HAP-1 (cell line): Measurements from ENCODE around the gene RAPGEFL1.
"Not testable (repeated sequence)": the region's sequence is repeated elsewhere in the genome, so short reads cannot be mapped to it uniquely, and the experiment has no call there.

Source experiments
- DNase-seq, 2 experiments: peaks; one replicate each; pipeline ENCODE4 v3.0.0-alpha.2; 2016 to 2020; ENCODE audit warnings: low spot score in 2 of 2
- H3K27me3 ChIP-seq: fragments of 250-450 bp; sonication (Bioruptor Pico); 2 replicates; pipeline ENCODE4 v1.5.1; 2020; ENCODE audit warnings: low read depth, mild to moderate bottlenecking, moderate library complexity
- H3K36me3 ChIP-seq: fragments of 250-450 bp; sonication (Bioruptor Pico); replicated peaks from 2 replicates; pipeline ENCODE4 v1.5.1; 2020; ENCODE audit warnings: mild to moderate bottlenecking
- H3K4me1 ChIP-seq: fragments of 250-450 bp; sonication (Bioruptor Pico); 2 replicates; pipeline ENCODE4 v1.5.1; 2020; ENCODE audit warnings: mild to moderate bottlenecking
- H3K4me3 ChIP-seq: fragments of 250-450 bp; sonication (Bioruptor Pico); 2 replicates; pipeline ENCODE4 v1.5.1; 2020; ENCODE audit warnings: mild to moderate bottlenecking, moderate library complexity
- H3K9me3 ChIP-seq: fragments of 250-450 bp; sonication (Bioruptor Pico); 2 replicates; pipeline ENCODE4 v1.5.1; 2020; ENCODE audit warnings: mild to moderate bottlenecking, moderate library complexity
- in situ Hi-C: fragments of 300-500 bp; cut with MboI; formaldehyde crosslinking; loops from 3 replicates; pipeline ENCODE4 v1.14.3; 2020; ENCODE audit warnings: low sequenced_read_pairs, inconsistent platforms, mixed read lengths

Gene RAPGEFL1

DNA sequence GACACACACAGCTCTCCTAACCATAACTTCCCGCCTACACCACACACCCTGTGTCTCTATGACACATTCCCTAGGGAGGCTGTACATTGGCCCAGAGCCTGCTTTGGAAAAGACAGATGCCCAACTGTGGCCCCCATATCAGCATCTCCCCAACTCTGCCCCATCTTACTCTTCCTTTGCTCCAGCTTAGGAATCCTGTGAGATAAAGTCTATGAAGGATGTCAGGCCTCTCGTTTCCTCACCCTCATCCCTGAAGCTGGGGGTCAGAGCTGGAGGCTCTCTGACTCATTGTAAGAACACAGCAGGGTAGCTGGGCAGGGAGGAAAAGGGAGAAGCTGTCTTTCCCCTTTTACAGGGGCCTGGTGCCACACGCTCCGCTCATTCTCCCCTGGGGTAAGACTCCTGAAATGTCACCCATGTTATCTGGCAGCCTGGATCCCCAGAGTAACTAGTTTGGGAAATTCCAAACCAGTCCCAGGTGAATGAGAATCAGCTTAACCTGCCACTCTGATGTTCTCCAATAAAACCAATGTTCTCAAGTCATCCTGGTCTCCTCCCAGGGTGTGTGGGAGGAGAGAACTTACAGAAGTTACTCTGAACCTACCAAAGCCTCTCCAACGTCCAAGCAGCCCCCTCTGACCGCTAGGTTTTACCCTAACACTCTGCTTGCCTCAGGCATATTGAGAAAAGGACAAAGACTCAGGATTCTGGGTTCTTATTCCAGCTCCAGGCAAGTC lies 2.8 kb downstream of the RAPGEFL1 start:
- peaks cover 17% of the 10 kb centered on the region for H3K36me3 ChIP-seq
- in situ Hi-C loops = no loop called here
- DNase-seq = no peak
- H3K27me3 ChIP-seq = no peaks in the 10 kb centered on the region
- H3K4me1 ChIP-seq = no peaks in the 10 kb centered on the region
- no peaks in the 10 kb centered on the region for H3K9me3 ChIP-seq
- no peak overlapping the region for H3K4me3 ChIP-seq

DNA sequence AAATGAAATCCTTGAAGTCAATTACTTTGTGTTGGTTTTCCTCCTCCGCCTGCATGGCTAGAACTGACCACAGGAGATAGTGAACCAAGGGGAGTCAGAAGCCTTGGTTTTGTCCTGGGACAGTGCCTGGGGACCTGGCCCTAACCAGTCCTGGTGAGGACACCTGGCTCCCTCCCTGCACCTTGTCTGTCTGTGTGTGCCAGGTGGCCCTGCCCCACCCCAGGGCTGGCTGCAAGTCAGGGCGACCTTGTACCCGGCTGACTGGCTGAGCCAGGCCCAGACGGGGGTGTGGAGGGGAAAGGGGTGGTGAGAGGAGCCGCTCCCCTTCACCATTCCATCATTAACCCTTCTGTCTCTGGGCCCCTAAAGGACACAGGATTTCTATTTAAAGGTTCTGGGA lies 3.4 kb downstream of the RAPGEFL1 start:
- Histone ChIP-seq H3K36me3 (peaks cover 15% of the 10 kb centered on the region), H3K27me3 (no peaks in the 10 kb centered on the region), H3K4me3 (no peak overlapping the region), H3K9me3 (no peaks in the 10 kb centered on the region), H3K4me1 (no peaks in the 10 kb centered on the region)
- no peak for DNase-seq
- in situ Hi-C loops = no loop called here

- peaks cover 13% of the 10 kb centered on the region for H3K36me3 ChIP-seq
- no peak overlapping the region for H3K4me3 ChIP-seq
- DNase-seq = no peak
- H3K9me3 ChIP-seq = no peaks in the 10 kb centered on the region
- in situ Hi-C loops = no loop called here
- H3K27me3 ChIP-seq = no peaks in the 10 kb centered on the region
- no peaks in the 10 kb centered on the region for H3K4me1 ChIP-seq
Observed at GRCh38 chr17:40181205-40181604, 3.9 kb downstream of the RAPGEFL1 start.

DNA sequence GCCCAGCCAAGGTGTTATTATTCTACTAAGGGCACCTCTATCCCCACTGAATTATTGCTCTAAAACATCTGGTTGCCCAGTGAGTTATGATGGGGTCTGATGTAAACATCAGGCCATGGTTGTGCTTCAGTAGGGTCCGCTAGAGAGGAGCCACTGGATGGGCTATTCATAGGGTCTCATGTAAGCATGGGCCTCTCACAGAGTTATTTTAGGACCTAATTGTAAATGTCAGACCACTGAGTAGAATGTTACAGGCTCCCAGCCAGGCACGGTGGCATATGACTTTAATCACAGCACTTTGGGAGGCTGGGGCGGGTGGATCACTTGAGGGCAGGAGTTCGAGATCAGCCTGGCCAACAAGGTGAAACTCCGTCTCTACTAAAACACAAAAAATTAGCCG lies 5.3 kb downstream of the RAPGEFL1 start:
- in situ Hi-C loops = no loop called here
- H3K9me3 ChIP-seq = no peaks in the 10 kb centered on the region
- H3K4me1 ChIP-seq = no peaks in the 10 kb centered on the region
- no peak overlapping the region for H3K4me3 ChIP-seq
- DNase-seq = no peak
- H3K36me3 ChIP-seq = peaks cover 9% of the 10 kb centered on the region; the same call in 1 of the 2 replicates
- no peaks in the 10 kb centered on the region for H3K27me3 ChIP-seq

DNA sequence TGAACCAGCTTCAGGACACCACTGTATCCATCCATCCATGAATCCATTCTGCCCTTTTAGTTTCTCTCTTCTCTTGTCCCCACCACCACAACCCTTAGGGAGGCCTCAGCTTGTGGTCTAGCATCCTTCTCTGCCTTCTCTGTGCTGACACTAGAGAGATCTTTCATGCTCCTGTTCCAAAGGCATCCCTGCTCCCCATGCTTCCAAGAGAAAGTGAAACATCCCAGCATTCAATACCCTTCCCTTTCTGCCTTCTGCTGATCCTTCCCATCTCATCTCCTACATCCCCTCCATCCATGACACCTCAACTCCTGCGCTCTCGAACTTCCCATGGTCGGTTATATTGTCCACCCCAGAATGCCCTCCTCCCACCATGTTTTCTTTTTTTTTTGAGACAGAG lies 10.0 kb downstream of the RAPGEFL1 start:
- no peaks in the 10 kb centered on the region for H3K9me3 ChIP-seq
- no peaks in the 10 kb centered on the region for H3K36me3 ChIP-seq
- in situ Hi-C loops = no loop called here
- H3K4me1 ChIP-seq = no peaks in the 10 kb centered on the region
- DNase-seq = no peak
- no peak overlapping the region for H3K4me3 ChIP-seq
- no peaks in the 10 kb centered on the region for H3K27me3 ChIP-seq

GRCh38 chr17:40188694-40189093 lies 11.4 kb downstream of the RAPGEFL1 start:
- in situ Hi-C loops = no loop called here
- Histone ChIP-seq H3K4me1 (no peaks in the 10 kb centered on the region), H3K4me3 (no peak overlapping the region), H3K36me3 (no peaks in the 10 kb centered on the region; the same call in 1 of the 2 replicates), H3K9me3 (no peaks in the 10 kb centered on the region), H3K27me3 (no peaks in the 10 kb centered on the region)
- DNase-seq = no peak

DNA sequence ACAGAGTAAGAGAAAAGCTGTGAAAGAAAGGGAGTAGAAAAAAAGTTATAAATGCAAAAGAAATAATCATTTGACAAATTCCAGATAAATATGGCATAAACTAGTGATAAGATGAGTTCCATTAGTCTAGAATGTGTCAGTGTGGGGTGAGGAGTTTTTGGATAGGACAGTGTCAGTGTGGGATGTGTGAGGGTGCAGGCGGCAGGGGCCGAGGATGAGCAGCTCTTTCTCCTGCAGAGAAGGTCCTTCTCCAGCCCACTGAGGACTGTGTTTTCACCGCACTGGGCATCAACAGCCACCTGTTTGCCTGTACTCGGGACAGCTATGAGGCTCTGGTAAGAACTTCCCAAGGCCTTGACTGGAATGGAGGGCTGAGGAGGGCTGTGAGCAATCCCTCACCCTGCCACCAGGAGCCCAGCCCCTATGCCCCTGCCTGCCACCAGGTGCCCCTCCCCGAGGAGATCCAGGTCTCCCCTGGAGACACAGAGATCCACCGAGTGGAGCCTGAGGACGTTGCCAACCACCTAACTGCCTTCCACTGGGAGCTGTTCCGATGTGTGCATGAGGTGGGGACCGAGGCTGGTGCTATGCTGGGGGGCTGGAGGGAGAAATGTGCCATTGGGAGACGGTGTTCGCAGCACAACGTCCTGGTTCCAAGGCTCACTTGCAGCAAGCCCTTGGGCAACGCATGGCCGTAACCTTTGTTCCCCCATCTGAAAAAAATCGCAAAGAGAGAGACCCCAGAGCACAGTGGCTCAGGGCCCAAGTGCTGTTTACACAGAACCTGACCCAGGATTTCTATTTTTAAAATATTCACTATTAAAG lies 13.1 kb downstream of the RAPGEFL1 start:
- H3K4me3 ChIP-seq = no peak overlapping the region
- peaks cover 2% of the 10 kb centered on the region; the same call in 1 of the 2 replicates for H3K36me3 ChIP-seq
- no peaks in the 10 kb centered on the region for H3K4me1 ChIP-seq
- H3K9me3 ChIP-seq = no peaks in the 10 kb centered on the region
- in situ Hi-C loops = no loop called here
- peak in 1 of 2 experiments; percentile 27 for DNase-seq
- no peaks in the 10 kb centered on the region for H3K27me3 ChIP-seq

GRCh38 chr17:40191237-40192208 lies 14.3 kb downstream of the RAPGEFL1 start:
- no peaks in the 10 kb centered on the region for H3K4me1 ChIP-seq
- DNase-seq = no peak
- in situ Hi-C loops = no loop called here
- H3K9me3 ChIP-seq = no peaks in the 10 kb centered on the region
- H3K4me3 ChIP-seq = no peak overlapping the region
- H3K36me3 ChIP-seq = peaks cover 2% of the 10 kb centered on the region; the same call in 1 of the 2 replicates
- H3K27me3 ChIP-seq = no peaks in the 10 kb centered on the region

- Histone ChIP-seq H3K9me3 (no peaks in the 10 kb centered on the region), H3K4me3 (no peak overlapping the region), H3K36me3 (peaks cover 2% of the 10 kb centered on the region; the same call in 1 of the 2 replicates), H3K27me3 (no peaks in the 10 kb centered on the region), H3K4me1 (no peaks in the 10 kb centered on the region)
- in situ Hi-C loops = no loop called here
- no peak for DNase-seq
Observed at GRCh38 chr17:40192961-40193360, 15.7 kb downstream of the RAPGEFL1 start.

DNA sequence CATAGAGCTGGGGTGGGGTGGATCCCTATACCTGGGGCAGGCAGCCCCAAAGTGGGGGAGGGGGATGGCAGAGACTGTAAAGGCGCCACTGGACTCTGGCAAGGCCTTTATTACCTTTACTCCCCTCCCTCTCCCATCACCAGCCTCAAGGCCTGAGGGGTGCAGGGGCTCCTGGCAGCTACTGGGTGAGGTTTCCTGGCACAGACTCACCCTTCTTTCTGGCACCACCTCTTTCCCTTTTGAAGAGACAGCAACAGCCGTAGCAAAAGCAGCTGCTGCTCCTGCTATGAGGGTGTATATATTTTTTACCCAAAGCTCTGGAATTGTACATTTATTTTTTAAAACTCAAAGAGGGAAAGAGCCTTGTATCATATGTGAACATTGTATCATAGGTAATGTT lies 17.6 kb downstream of the RAPGEFL1 start:
- Histone ChIP-seq H3K4me1 (no peaks in the 10 kb centered on the region), H3K36me3 (peaks cover 2% of the 10 kb centered on the region; the same call in 1 of the 2 replicates), H3K27me3 (no peaks in the 10 kb centered on the region), H3K4me3 (no peak overlapping the region), H3K9me3 (no peaks in the 10 kb centered on the region)
- in situ Hi-C loops = no loop called here
- DNase-seq = no peak

DNA sequence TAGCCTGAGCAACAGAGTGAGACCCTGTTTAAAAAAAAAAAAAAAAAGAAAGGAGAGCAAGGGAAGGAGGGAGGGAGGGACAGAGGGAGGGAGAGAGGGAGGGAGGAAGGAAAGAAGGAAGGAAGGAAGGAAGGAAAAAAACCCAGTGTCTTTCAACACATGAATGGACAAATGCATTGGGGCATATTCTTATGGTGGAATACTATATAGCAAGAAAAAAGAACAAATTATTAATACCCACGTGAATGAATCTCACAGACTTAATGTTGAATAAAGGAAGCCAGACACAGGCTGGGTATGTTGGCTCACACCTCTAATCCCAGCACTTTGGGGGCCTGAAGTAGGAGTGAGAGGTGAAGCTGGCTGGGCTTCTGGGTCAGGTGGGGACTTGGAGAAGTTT lies 20.3 kb downstream of the RAPGEFL1 start:
- in situ Hi-C loops = no loop called here
- Histone ChIP-seq H3K4me3 (no peak overlapping the region), H3K9me3 (no peaks in the 10 kb centered on the region), H3K36me3 (peaks cover 2% of the 10 kb centered on the region; the same call in 1 of the 2 replicates), H3K27me3 (no peaks in the 10 kb centered on the region), H3K4me1 (no peaks in the 10 kb centered on the region)
- DNase-seq = no peak

DNA sequence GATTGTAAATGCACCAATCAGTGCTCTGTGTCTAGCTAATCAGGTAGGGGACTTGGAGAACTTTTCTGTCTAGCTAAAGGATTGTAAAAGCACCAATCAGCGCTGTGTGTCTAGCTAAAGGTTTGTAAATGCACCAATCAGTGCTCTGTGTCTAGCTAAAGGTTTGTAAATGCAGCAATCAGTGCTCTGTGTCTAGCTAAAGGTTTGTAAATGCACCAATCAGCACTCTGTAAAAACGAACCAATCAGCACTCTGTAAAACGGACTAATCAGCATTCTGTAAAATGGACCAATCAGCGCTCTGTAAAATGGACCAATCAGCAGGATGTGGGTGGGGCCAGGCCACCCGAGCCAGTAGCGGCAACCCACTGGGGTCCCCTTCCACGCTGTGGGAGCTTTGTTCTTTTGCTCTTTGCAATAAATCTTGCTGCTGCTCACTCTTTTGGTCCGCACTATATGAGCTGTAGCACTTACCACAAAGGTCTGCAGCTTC lies 20.7 kb downstream of the RAPGEFL1 start:
- H3K4me3 ChIP-seq, in situ Hi-C loops, H3K36me3 ChIP-seq, H3K27me3 ChIP-seq, H3K4me1 ChIP-seq, H3K9me3 ChIP-seq: not testable (repeated sequence)
- peak in 1 of 2 experiments; percentile 25 for DNase-seq

- H3K4me3 ChIP-seq = no peak overlapping the region
- no peaks in the 10 kb centered on the region for H3K4me1 ChIP-seq
- H3K9me3 ChIP-seq = no peaks in the 10 kb centered on the region
- peaks cover 2% of the 10 kb centered on the region; the same call in 1 of the 2 replicates for H3K36me3 ChIP-seq
- DNase-seq = no peak
- H3K27me3 ChIP-seq = no peaks in the 10 kb centered on the region
- in situ Hi-C loops = no loop called here
Observed at GRCh38 chr17:40198576-40198975, 21.3 kb downstream of the RAPGEFL1 start.
